Progenitor cell of endocrine pancreas (in vitro differentiated cells): ENCODE data around the gene TMEM52. TPM values are rescaled to one million over a fixed set of nuclear protein-coding genes. Genes with fewer than 3 reads are reported as not detected.
A peak's percentile ranks its signal among the peaks of the same experiment; 100 is the strongest.

Experiments used
- DNase-seq: peaks from one replicate; pipeline ENCODE4 v3.0.0; 2021; ENCODE audit warnings: low spot score; ENCODE audit not compliant: unreplicated experiment
- H3K27ac Mint-ChIP-seq: 2 replicates; pipeline ENCODE4 v1.8.0; 2021; ENCODE audit warnings: mild to moderate bottlenecking, moderate library complexity, mixed read lengths
- H3K27me3 Mint-ChIP-seq: 2 replicates; pipeline ENCODE4 v1.8.0; 2021; ENCODE audit warnings: mixed read lengths
- H3K36me3 Mint-ChIP-seq: 2 replicates; pipeline ENCODE4 v1.8.0; 2022; ENCODE audit warnings: mixed read lengths; ENCODE audit not compliant: insufficient read depth
- H3K4me1 Mint-ChIP-seq: 2 replicates; pipeline ENCODE4 v1.8.0; 2021; ENCODE audit warnings: low read depth, mixed read lengths
- H3K4me3 Mint-ChIP-seq: 2 replicates; pipeline ENCODE4 v1.8.0; 2021; ENCODE audit warnings: low read depth, mild to moderate bottlenecking, moderate library complexity, mixed read lengths
- H3K9me3 Mint-ChIP-seq: 2 replicates; pipeline ENCODE4 v1.8.0; 2021; ENCODE audit warnings: low read depth, mixed read lengths
- total RNA-seq: library from RNA; stranded (reverse); gene quantifications from 2 replicates; pipeline ENCODE4 v1.2.1, GENCODE V29; 2021
- TF ChIP-seq, protein P1 (sequence below): fragments of 200-600 bp; sonication (generic); IDR thresholded peaks from one replicate; pipeline ENCODE4 v1.5.0; 2021; ENCODE audit warnings: antibody characterized with exemption, mild to moderate bottlenecking; ENCODE audit not compliant: unreplicated experiment

TMEM52 gene
- total RNA-seq, 1 donor from 2014 or later: 1.9 TPM

DNA sequence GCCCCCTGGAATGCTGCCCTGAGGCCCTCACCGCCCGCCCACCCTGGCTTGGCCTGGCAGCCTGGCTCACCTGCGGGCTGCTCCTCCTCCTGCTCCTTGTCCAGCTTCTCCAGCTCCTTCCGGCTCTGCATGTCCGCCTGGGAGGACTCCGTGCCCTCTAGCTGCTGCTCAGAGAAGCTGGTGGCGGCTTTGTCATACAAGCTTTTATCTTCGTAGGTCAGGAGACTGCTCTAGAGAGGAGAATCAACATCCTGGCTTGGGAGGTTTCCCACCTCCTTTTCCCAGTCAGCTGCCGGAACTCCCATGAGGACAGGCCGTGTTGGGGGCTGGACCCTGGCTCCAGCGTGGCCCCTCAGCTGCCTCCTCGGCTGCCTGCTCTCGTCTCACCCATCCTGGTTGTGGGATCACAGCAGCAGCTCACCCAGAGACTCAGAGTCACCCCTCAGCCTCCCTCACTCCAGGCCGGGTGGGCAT is 36.6 kb upstream of the TMEM52 start:
- no peak overlapping the region for H3K4me3 Mint-ChIP-seq
- H3K27ac Mint-ChIP-seq: no peak overlapping the region
- peaks cover 18% of the 10 kb centered on the region for H3K27me3 Mint-ChIP-seq
- H3K9me3 Mint-ChIP-seq: no peaks in the 10 kb centered on the region
- H3K4me1 Mint-ChIP-seq: no peaks in the 10 kb centered on the region
- TF ChIP-seq, protein P1, sequence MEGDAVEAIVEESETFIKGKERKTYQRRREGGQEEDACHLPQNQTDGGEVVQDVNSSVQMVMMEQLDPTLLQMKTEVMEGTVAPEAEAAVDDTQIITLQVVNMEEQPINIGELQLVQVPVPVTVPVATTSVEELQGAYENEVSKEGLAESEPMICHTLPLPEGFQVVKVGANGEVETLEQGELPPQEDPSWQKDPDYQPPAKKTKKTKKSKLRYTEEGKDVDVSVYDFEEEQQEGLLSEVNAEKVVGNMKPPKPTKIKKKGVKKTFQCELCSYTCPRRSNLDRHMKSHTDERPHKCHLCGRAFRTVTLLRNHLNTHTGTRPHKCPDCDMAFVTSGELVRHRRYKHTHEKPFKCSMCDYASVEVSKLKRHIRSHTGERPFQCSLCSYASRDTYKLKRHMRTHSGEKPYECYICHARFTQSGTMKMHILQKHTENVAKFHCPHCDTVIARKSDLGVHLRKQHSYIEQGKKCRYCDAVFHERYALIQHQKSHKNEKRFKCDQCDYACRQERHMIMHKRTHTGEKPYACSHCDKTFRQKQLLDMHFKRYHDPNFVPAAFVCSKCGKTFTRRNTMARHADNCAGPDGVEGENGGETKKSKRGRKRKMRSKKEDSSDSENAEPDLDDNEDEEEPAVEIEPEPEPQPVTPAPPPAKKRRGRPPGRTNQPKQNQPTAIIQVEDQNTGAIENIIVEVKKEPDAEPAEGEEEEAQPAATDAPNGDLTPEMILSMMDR: no peak
- H3K36me3 Mint-ChIP-seq: no peaks in the 10 kb centered on the region
- no peak for DNase-seq

DNA sequence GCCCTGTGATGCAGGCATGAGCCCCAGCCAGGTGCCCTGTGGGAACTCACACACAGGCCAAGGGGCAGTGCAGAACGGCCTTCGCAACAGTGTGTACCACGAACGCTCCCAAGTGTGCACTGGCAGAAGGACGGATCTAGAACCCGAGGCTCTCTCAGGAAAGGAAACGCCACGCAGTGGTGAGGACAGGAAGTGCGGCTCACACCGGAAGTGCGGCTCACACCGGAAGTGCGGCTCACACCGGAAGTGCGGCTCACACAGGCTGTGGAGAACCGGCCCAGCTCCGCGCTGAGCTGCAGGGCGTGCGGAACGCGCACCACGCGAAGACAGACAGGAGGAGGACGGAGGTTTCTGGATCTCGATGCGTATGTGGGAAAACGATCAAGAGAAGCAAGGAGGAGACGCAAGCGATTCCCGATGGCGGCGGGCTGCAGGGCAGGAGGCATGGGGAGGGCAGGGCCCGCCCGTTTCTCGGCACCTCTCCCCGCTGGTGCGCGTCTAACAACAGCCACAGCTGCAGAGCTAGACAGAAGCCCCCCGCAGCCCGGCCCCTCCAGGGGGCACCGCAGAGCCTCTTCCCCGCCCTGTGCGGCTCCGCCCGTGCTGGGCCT is 35.9 kb upstream of the TMEM52 start:
- Mint-ChIP-seq H3K9me3 (no peaks in the 10 kb centered on the region), H3K4me1 (no peaks in the 10 kb centered on the region), H3K27ac (peak overlapping the region; percentile 78), H3K36me3 (no peaks in the 10 kb centered on the region), H3K27me3 (peaks cover 16% of the 10 kb centered on the region), H3K4me3 (no peak overlapping the region)
- TF ChIP-seq, protein P1: peak; percentile 29
- DNase-seq: no peak

DNA sequence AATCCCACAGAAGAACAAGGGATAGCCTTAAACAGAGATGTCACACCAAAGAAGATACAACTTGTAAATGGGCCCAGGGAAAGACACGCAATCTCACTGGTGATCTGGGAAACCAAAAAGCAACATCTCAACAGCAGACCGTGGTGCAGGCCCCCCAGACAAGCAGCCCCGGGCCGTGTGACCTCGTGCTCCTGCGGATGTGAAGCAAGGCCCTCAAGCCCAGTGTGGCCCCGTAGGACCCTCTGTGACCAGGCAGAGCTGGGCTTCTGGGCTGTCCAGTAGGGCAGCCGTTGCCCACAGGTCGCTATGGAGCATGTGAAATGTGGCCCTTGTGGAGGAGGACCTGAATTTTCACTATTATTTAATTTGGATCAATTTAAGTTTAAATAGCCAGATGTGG is 34.9 kb upstream of the TMEM52 start:
- DNase-seq: no peak
- TF ChIP-seq, protein P1: no peak
- Mint-ChIP-seq H3K27me3 (peaks cover 22% of the 10 kb centered on the region), H3K27ac (no peak overlapping the region), H3K4me3 (no peak overlapping the region), H3K36me3 (no peaks in the 10 kb centered on the region), H3K9me3 (no peaks in the 10 kb centered on the region), H3K4me1 (no peaks in the 10 kb centered on the region)

DNA sequence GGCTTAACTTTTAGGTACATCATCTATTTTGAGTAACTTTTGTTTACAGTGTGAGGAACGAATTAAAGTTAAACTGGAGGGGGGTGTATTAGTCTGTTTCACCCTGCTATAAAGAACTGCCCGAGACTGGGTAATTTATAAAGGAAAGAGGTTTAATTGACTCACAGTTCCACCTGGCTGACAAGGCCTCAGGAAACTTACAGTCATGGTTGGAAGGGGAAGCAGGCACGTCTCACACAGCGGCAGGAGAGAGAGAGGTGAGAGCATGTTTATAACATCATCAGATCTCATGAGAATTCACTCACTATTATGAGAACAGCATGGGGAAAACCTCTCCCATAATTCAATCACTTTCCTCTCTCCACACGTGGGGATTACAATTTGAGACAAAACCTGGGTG is 31.9 kb upstream of the TMEM52 start:
- H3K27ac Mint-ChIP-seq: no peak overlapping the region
- no peak overlapping the region for H3K4me3 Mint-ChIP-seq
- no peaks in the 10 kb centered on the region for H3K4me1 Mint-ChIP-seq
- DNase-seq: no peak
- TF ChIP-seq, protein P1: no peak
- H3K9me3 Mint-ChIP-seq: no peaks in the 10 kb centered on the region
- no peaks in the 10 kb centered on the region for H3K36me3 Mint-ChIP-seq
- peaks cover 18% of the 10 kb centered on the region for H3K27me3 Mint-ChIP-seq

DNA sequence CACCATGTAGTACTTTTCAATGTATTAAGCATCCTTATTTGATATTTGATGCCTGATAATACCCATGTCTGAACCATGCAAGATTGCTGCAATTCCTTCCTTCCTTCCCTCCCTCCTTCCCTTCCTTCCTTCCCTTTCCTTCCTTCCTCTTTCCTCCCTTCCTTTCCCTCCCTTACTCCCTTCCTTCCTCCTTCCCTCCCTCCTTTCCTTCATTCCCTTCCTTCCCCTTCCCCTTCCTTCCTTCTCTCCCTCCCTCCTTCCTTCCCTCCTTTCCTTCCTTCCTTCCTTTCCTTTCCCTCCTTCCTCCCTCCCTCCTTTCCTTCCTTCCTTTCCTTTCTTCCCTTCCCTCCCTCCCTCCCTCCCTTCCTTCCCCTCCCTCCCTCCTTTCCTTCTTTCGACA is 29.7 kb upstream of the TMEM52 start:
- Mint-ChIP-seq H3K9me3 (no peaks in the 10 kb centered on the region), H3K4me1 (peaks cover 2% of the 10 kb centered on the region), H3K36me3 (no peaks in the 10 kb centered on the region), H3K27ac (no peak overlapping the region), H3K4me3 (no peak overlapping the region), H3K27me3 (peaks cover 17% of the 10 kb centered on the region)
- TF ChIP-seq, protein P1: no peak
- DNase-seq: no peak
